Measurements from ENCODE around the gene SLC45A2.

SLC45A2 gene

GRCh38 chr5:33976307-33976706 lies 8.2 kb downstream of the SLC45A2 start:
- H3K36me3 ChIP-seq (ENCODE audit: insufficient read depth, low read length) = no peaks in the 10 kb centered on the region
- H3K4me3 ChIP-seq (ENCODE audit: low read depth in 1 of 2, low read length in 2 of 2) = no peak overlapping the region
- no peaks in the 10 kb centered on the region for H3K79me2 ChIP-seq (ENCODE audit: insufficient read depth, low read length)
- DNase-seq (no peak), ATAC-seq (ENCODE audit: insufficient read depth, low read depth) (no peak)
- H3K9ac ChIP-seq (ENCODE audit: low read depth, low read length) = no peak overlapping the region
- no peak overlapping the region for H3K27ac ChIP-seq (ENCODE audit: low read length)
- no peak for TF ChIP-seq CTCF (IDR thresholded peaks at IDR 0.05; ENCODE audit: borderline replicate concordance, extremely low read depth, low read length, poor library complexity, severe bottlenecking)
- no peak for TF ChIP-seq EZH2 (IDR thresholded peaks at IDR 0.05; ENCODE audit: borderline replicate concordance, low read depth, low read length, severe bottlenecking)
- H3K9me3 ChIP-seq (ENCODE audit: insufficient read depth, low read length, severe bottlenecking) = no peaks in the 10 kb centered on the region
- H3K4me2 ChIP-seq (ENCODE audit: insufficient read depth, low read length) = no peak overlapping the region
- no peak overlapping the region for H2AFZ ChIP-seq (ENCODE audit: low read depth, low read length)
- H4K20me1 ChIP-seq (ENCODE audit: insufficient read depth, low read length) = no peaks in the 10 kb centered on the region
- H3K4me1 ChIP-seq (ENCODE audit: insufficient read depth, low read length) = no peaks in the 10 kb centered on the region
- no peaks in the 10 kb centered on the region for H3K27me3 ChIP-seq (ENCODE audit: insufficient read depth, low read length, poor library complexity)

- H3K9ac ChIP-seq (ENCODE audit: low read depth, low read length) = no peak overlapping the region
- ATAC-seq (ENCODE audit: insufficient read depth, low read depth) = no peak
- H3K79me2 ChIP-seq (ENCODE audit: insufficient read depth, low read length) = no peaks in the 10 kb centered on the region
Observed at GRCh38 chr5:33975852-33976251, 8.6 kb downstream of the SLC45A2 start.

GRCh38 chr5:33973271-33973670 lies 11.2 kb downstream of the SLC45A2 start:
- Histone ChIP-seq H3K27ac (ENCODE audit: low read length) (no peak overlapping the region), H3K9ac (ENCODE audit: low read depth, low read length) (no peak overlapping the region), H3K9me3 (ENCODE audit: insufficient read depth, low read length, severe bottlenecking) (no peaks in the 10 kb centered on the region), H3K4me3 (ENCODE audit: low read depth in 1 of 2, low read length in 2 of 2) (no peak overlapping the region), H3K4me2 (ENCODE audit: insufficient read depth, low read length) (no peak overlapping the region), H3K36me3 (ENCODE audit: insufficient read depth, low read length) (no peaks in the 10 kb centered on the region), H3K4me1 (ENCODE audit: insufficient read depth, low read length) (no peaks in the 10 kb centered on the region), H4K20me1 (ENCODE audit: insufficient read depth, low read length) (no peaks in the 10 kb centered on the region), H2AFZ (ENCODE audit: low read depth, low read length) (no peak overlapping the region), H3K27me3 (ENCODE audit: insufficient read depth, low read length, poor library complexity) (no peaks in the 10 kb centered on the region), H3K79me2 (ENCODE audit: insufficient read depth, low read length) (no peaks in the 10 kb centered on the region)
- TF ChIP-seq CTCF (IDR thresholded peaks at IDR 0.05; ENCODE audit: borderline replicate concordance, extremely low read depth, low read length, poor library complexity, severe bottlenecking) (no peak), EZH2 (IDR thresholded peaks at IDR 0.05; ENCODE audit: borderline replicate concordance, low read depth, low read length, severe bottlenecking) (no peak)
- DNase-seq = no peak
- peak; percentile 42; the same call in 1 of the 3 replicates for ATAC-seq (ENCODE audit: insufficient read depth, low read depth)

More at GRCh38 chr5:33975852-33976251, 8.6 kb downstream of the SLC45A2 start:
- TF ChIP-seq CTCF (IDR thresholded peaks at IDR 0.05; ENCODE audit: borderline replicate concordance, extremely low read depth, low read length, poor library complexity, severe bottlenecking) (no peak), EZH2 (IDR thresholded peaks at IDR 0.05; ENCODE audit: borderline replicate concordance, low read depth, low read length, severe bottlenecking) (no peak)
- H3K27me3 ChIP-seq (ENCODE audit: insufficient read depth, low read length, poor library complexity) = no peaks in the 10 kb centered on the region
- H3K9me3 ChIP-seq (ENCODE audit: insufficient read depth, low read length, severe bottlenecking) = no peaks in the 10 kb centered on the region
- H3K4me1 ChIP-seq (ENCODE audit: insufficient read depth, low read length) = no peaks in the 10 kb centered on the region
- H3K4me2 ChIP-seq (ENCODE audit: insufficient read depth, low read length) = no peak overlapping the region
- H4K20me1 ChIP-seq (ENCODE audit: insufficient read depth, low read length) = no peaks in the 10 kb centered on the region
- H3K27ac ChIP-seq (ENCODE audit: low read length) = no peak overlapping the region
- no peak overlapping the region for H3K4me3 ChIP-seq (ENCODE audit: low read depth in 1 of 2, low read length in 2 of 2)
- DNase-seq = no peak
- H2AFZ ChIP-seq (ENCODE audit: low read depth, low read length) = no peak overlapping the region
- no peaks in the 10 kb centered on the region for H3K36me3 ChIP-seq (ENCODE audit: insufficient read depth, low read length)

Measured in DND-41 (cell line).